Ascending aorta (tissue), 2 donors: Measurements from ENCODE around the gene ZSWIM3. TPM values are rescaled to one million over a fixed set of nuclear protein-coding genes. Genes with fewer than 3 reads are reported as not detected.

Source experiments
- DNase-seq, 2 donors: peaks; one replicate each; pipeline ENCODE4 v3.0.0-alpha.2; 2019; ENCODE audit warnings: low spot score in 2 of 2
- H3K27ac ChIP-seq, 2 donors: fragments of 200-600 bp; sonication (generic); one replicate each; pipeline ENCODE4 v1.5.1; 2016 to 2017; ENCODE audit warnings: mild to moderate bottlenecking in 1 of 2
- H3K27me3 ChIP-seq: fragments of 200-600 bp; sonication (generic); one replicate; pipeline ENCODE4 v1.5.1; 2017
- H3K36me3 ChIP-seq, 2 donors: fragments of 200-600 bp; sonication (generic); one replicate each; pipeline ENCODE4 v1.5.1; 2016
- H3K4me1 ChIP-seq, 2 donors: fragments of 200-600 bp; sonication (generic); one replicate each; pipeline ENCODE4 v1.5.1; 2016 to 2017; ENCODE audit warnings: mild to moderate bottlenecking in 1 of 2
- H3K4me3 ChIP-seq, 2 donors: fragments of 200-600 bp; sonication (generic); one replicate each; pipeline ENCODE4 v1.5.1; 2016 to 2017; ENCODE audit warnings: mild to moderate bottlenecking in 1 of 2
- H3K9me3 ChIP-seq, 2 donors: fragments of 200-600 bp; sonication (generic); one replicate each; pipeline ENCODE4 v1.5.1; 2016
- intact Hi-C: fragments of 100-400 bp; cut with DNase I; formaldehyde crosslinking; loops from one replicate; pipeline ENCODE4 v1.15.1; 2023
- total RNA-seq: library from RNA; depleted of rRNA; stranded (reverse); fragments of >200 nt; gene quantifications from one replicate; pipeline ENCODE4 v1.1.0, GENCODE V29; 2016
- TF ChIP-seq, protein P1 (sequence below), 3 experiments: fragments of 200-600 bp in 2 of 3; fragments of 450-650 bp in 1 of 3; sonication (generic) in 2 of 3; IDR thresholded peaks; one replicate each; pipeline ENCODE4 v1.5.1; 2016 to 2019; ENCODE audit warnings: antibody characterized with exemption in 3 of 3, mild to moderate bottlenecking in 1 of 3, moderate library complexity in 1 of 3

The ZSWIM3 gene
- total RNA-seq, 1 donor from 2014 or later = 6.8 TPM

- DNase-seq = no peak
- Histone ChIP-seq H3K27me3 (no peaks in the 10 kb centered on the region), H3K27ac (no peak overlapping the region), H3K4me3 (no peak overlapping the region), H3K4me1 (peaks cover 11 to 16% of the 10 kb centered on the region in 2 donors), H3K9me3 (no peaks in the 10 kb centered on the region), H3K36me3 (peaks cover 30% of the 10 kb centered on the region in 2 donors)
- intact Hi-C loops = loop anchor here (5.0 kb wide), 2 partner anchors 69 to 119 kb away; partner anchors contain the start of genes PCIF1 and ZSWIM1
- TF ChIP-seq, protein P1, sequence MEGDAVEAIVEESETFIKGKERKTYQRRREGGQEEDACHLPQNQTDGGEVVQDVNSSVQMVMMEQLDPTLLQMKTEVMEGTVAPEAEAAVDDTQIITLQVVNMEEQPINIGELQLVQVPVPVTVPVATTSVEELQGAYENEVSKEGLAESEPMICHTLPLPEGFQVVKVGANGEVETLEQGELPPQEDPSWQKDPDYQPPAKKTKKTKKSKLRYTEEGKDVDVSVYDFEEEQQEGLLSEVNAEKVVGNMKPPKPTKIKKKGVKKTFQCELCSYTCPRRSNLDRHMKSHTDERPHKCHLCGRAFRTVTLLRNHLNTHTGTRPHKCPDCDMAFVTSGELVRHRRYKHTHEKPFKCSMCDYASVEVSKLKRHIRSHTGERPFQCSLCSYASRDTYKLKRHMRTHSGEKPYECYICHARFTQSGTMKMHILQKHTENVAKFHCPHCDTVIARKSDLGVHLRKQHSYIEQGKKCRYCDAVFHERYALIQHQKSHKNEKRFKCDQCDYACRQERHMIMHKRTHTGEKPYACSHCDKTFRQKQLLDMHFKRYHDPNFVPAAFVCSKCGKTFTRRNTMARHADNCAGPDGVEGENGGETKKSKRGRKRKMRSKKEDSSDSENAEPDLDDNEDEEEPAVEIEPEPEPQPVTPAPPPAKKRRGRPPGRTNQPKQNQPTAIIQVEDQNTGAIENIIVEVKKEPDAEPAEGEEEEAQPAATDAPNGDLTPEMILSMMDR (IDR thresholded peaks at IDR 0.05) = no peak
These were observed 43.9 kb upstream of the ZSWIM3 start for GRCh38 chr20:45813489-45813888.

- TF ChIP-seq, protein P1 (IDR thresholded peaks at IDR 0.05) = no peak
- no peak overlapping the region for H3K27ac ChIP-seq
- intact Hi-C loops = loop anchor here (5.0 kb wide), 2 partner anchors 68 to 118 kb away; partner anchors contain the start of genes PCIF1 and ZSWIM1
These were observed 43.1 kb upstream of the ZSWIM3 start for GRCh38 chr20:45814314-45814713.

GRCh38 chr20:45816951-45817350, 40.5 kb upstream of the ZSWIM3 start:
- no peaks in the 10 kb centered on the region for H3K36me3 ChIP-seq
- no peak for DNase-seq
- peak overlapping the region; percentile 87 to 94 for H3K27ac ChIP-seq
- no peak overlapping the region for H3K4me3 ChIP-seq
- TF ChIP-seq, protein P1 (IDR thresholded peaks at IDR 0.05) = no peak
- no peaks in the 10 kb centered on the region for H3K9me3 ChIP-seq
- peaks cover 11 to 16% of the 10 kb centered on the region in 2 donors for H3K4me1 ChIP-seq
- intact Hi-C loops = no loop called here
- H3K27me3 ChIP-seq = no peaks in the 10 kb centered on the region

More at GRCh38 chr20:45814314-45814713, 43.1 kb upstream of the ZSWIM3 start:
- Histone ChIP-seq H3K4me1 (peaks cover 11 to 16% of the 10 kb centered on the region in 2 donors), H3K9me3 (no peaks in the 10 kb centered on the region), H3K4me3 (no peak overlapping the region), H3K27me3 (no peaks in the 10 kb centered on the region), H3K36me3 (peaks cover 22% of the 10 kb centered on the region in 2 donors)
- DNase-seq = no peak

DNA sequence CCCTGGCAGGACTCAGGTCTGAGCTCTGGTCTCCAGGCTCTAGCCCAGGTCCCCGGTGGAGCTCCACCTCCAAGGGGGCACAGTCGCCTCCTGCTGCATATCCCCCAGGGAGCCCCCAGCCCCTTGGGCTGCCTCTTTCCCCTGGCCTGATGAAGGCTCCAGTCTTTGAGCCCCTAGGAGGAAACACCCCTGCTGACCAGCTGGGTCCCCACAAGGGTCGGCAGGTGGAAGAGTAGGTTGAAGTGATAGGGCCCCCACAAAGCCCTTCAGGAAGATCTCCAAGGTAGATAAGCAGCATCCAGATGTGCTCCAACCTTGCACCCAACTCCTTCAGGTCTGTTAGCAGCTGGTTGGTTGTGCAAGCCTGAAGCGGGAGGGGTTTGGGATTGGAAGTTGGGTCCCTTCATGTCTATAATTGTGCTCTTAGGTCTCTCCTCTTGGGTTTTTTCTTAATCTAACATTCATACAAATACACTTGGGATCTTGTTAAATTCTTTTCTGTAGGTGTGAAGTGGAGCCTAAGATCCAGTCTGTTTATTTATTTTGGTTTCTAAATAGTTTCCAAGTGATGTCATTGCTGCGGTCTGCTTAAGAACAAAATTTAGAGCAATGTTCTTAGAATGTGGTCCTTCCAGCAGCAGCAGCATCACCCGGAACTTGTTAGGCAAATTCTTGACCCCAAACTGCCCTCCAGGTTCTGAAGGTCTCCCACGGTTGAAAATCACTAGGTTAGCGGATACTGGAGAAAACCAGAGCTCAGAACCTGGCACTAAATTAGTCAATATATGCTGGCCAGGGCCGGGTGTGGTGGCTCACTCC, 39.8 kb upstream of the ZSWIM3 start:
- Histone ChIP-seq H3K4me1 (peaks cover 11 to 20% of the 10 kb centered on the region in 2 donors), H3K27me3 (no peaks in the 10 kb centered on the region), H3K4me3 (no peak overlapping the region), H3K9me3 (no peaks in the 10 kb centered on the region), H3K27ac (peak overlapping the region; percentile 87 to 94), H3K36me3 (no peaks in the 10 kb centered on the region)
- intact Hi-C loops = no loop called here
- DNase-seq = no peak
- TF ChIP-seq, protein P1 (IDR thresholded peaks at IDR 0.05) = no peak

- Histone ChIP-seq H3K4me1 (peaks cover 6 to 23% of the 10 kb centered on the region in 2 donors), H3K27ac (peak overlapping the region; percentile 87 to 94), H3K4me3 (no peak overlapping the region), H3K9me3 (no peaks in the 10 kb centered on the region), H3K27me3 (no peaks in the 10 kb centered on the region), H3K36me3 (no peaks in the 10 kb centered on the region)
- DNase-seq = no peak
- TF ChIP-seq, protein P1 (IDR thresholded peaks at IDR 0.05) = no peak
- intact Hi-C loops = no loop called here
These were observed 39.2 kb upstream of the ZSWIM3 start for GRCh38 chr20:45818239-45818638.
